Activated CD4-positive, alpha-beta memory T cell treated with anti-CD3 and anti-CD28 coated beads for 36 hours (primary cell): Measurements from ENCODE around the gene TRPM8. TPM values are rescaled to one million over a fixed set of nuclear protein-coding genes. Genes with fewer than 3 reads are reported as not detected.
"Not testable (repeated sequence)": the region's sequence is repeated elsewhere in the genome, so short reads cannot be mapped to it uniquely, and the experiment has no call there.

Source experiments
- CTCF ChIA-PET: fragments of 350-600 bp; sonication (Branson Sonifier 250); formaldehyde crosslinking; loops from one replicate; lab custom pipeline; 2021; ENCODE audit warnings: antibody characterized with exemption, inconsistent platforms; lab: Charles Lee
- POLR2A ChIA-PET: fragments of 350-600 bp; sonication (Branson Sonifier 250); formaldehyde crosslinking; loops from one replicate; lab custom pipeline; 2021; ENCODE audit warnings: antibody characterized with exemption; lab: Charles Lee
- DNase-seq: peaks from one replicate; pipeline ENCODE4 v3.0.0-alpha.2; 2020
- H3K27ac Mint-ChIP-seq: one replicate; pipeline ENCODE4 v1.8.0; 2021; ENCODE audit warnings: mixed read lengths
- H3K27me3 Mint-ChIP-seq: one replicate; pipeline ENCODE4 v1.8.0; 2021; ENCODE audit warnings: mixed read lengths
- H3K36me3 Mint-ChIP-seq: one replicate; pipeline ENCODE4 v1.8.0; 2021; ENCODE audit warnings: mixed read lengths
- H3K4me1 Mint-ChIP-seq: one replicate; pipeline ENCODE4 v1.8.0; 2021; ENCODE audit warnings: low read depth, mixed read lengths
- H3K4me3 Mint-ChIP-seq: one replicate; pipeline ENCODE4 v1.8.0; 2021; ENCODE audit warnings: mild to moderate bottlenecking, mixed read lengths
- H3K9me3 Mint-ChIP-seq: one replicate; pipeline ENCODE4 v1.8.0; 2021; ENCODE audit warnings: mixed read lengths
- intact Hi-C: fragments of 100-400 bp; cut with micrococcal nuclease; formaldehyde crosslinking; loops from one replicate; pipeline ENCODE4 v1.15.1; 2023
- total RNA-seq, 2 experiments: library from RNA; stranded (reverse); gene quantifications; one replicate each; pipeline ENCODE4 v1.2.3, GENCODE V29; 2021

Gene TRPM8
- total RNA-seq, 2 experiments from 2014 or later = not detected

GRCh38 chr2:233965646-233966045 is 48.5 kb downstream of the TRPM8 start:
- H3K4me3 Mint-ChIP-seq, DNase-seq, H3K27ac Mint-ChIP-seq, H3K4me1 Mint-ChIP-seq, H3K36me3 Mint-ChIP-seq, H3K27me3 Mint-ChIP-seq, H3K9me3 Mint-ChIP-seq, intact Hi-C loops: not testable (repeated sequence)
- ChIA-PET CTCF (interaction anchor here (0.7 kb wide), 1 partner anchor 9 kb away, joined by 3 read pairs; no protein-coding TSS in a partner anchor), POLR2A (interaction anchor here (1.0 kb wide), 1 partner anchor 273 kb away, joined by 3 read pairs; no protein-coding TSS in a partner anchor)

GRCh38 chr2:233966388-233966787 is 49.2 kb downstream of the TRPM8 start:
- H3K9me3 Mint-ChIP-seq = no peaks in the 10 kb centered on the region
- H3K27ac Mint-ChIP-seq = no peak overlapping the region
- intact Hi-C loops = no loop called here
- H3K4me3 Mint-ChIP-seq = no peak overlapping the region
- no peak for DNase-seq
- H3K27me3 Mint-ChIP-seq = no peaks in the 10 kb centered on the region
- no peaks in the 10 kb centered on the region for H3K36me3 Mint-ChIP-seq
- peaks cover 7% of the 10 kb centered on the region for H3K4me1 Mint-ChIP-seq
- POLR2A ChIA-PET = interaction anchor here (1.0 kb wide), 1 partner anchor 272 kb away, joined by 3 read pairs; no protein-coding TSS in a partner anchor
- CTCF ChIA-PET = no interaction called here

GRCh38 chr2:233967164-233967563 is 50.0 kb downstream of the TRPM8 start:
- H3K4me1 Mint-ChIP-seq = peaks cover 7% of the 10 kb centered on the region
- no peaks in the 10 kb centered on the region for H3K27me3 Mint-ChIP-seq
- intact Hi-C loops = no loop called here
- H3K36me3 Mint-ChIP-seq = no peaks in the 10 kb centered on the region
- no peak overlapping the region for H3K27ac Mint-ChIP-seq
- H3K9me3 Mint-ChIP-seq = no peaks in the 10 kb centered on the region
- DNase-seq = no peak
- no peak overlapping the region for H3K4me3 Mint-ChIP-seq
- POLR2A ChIA-PET = no interaction called here
- CTCF ChIA-PET = no interaction called here

- Mint-ChIP-seq H3K4me1 (peaks cover 7% of the 10 kb centered on the region), H3K9me3 (no peaks in the 10 kb centered on the region), H3K27me3 (no peaks in the 10 kb centered on the region), H3K36me3 (no peaks in the 10 kb centered on the region), H3K27ac (no peak overlapping the region), H3K4me3 (no peak overlapping the region)
- POLR2A ChIA-PET = no interaction called here
- intact Hi-C loops = no loop called here
- no peak for DNase-seq
- CTCF ChIA-PET = no interaction called here
Observed at GRCh38 chr2:233968556-233968955, 51.4 kb downstream of the TRPM8 start.

- POLR2A ChIA-PET, CTCF ChIA-PET, H3K4me3 Mint-ChIP-seq, DNase-seq, H3K9me3 Mint-ChIP-seq, H3K27ac Mint-ChIP-seq, intact Hi-C loops, H3K36me3 Mint-ChIP-seq, H3K27me3 Mint-ChIP-seq: not testable (repeated sequence)
- H3K4me1 Mint-ChIP-seq = peaks cover 23% of the 10 kb centered on the region
Observed at GRCh38 chr2:233972460-233972859, 55.3 kb downstream of the TRPM8 start.

GRCh38 chr2:233972941-233973575 is 55.9 kb downstream of the TRPM8 start:
- Mint-ChIP-seq H3K4me3 (no peak overlapping the region), H3K27ac (no peak overlapping the region), H3K27me3 (no peaks in the 10 kb centered on the region), H3K4me1 (peaks cover 25% of the 10 kb centered on the region), H3K36me3 (no peaks in the 10 kb centered on the region), H3K9me3 (no peaks in the 10 kb centered on the region)
- POLR2A ChIA-PET = interaction anchor here (0.5 kb wide), 1 partner anchor 1249 kb away, joined by 6 read pairs; no protein-coding TSS in a partner anchor
- intact Hi-C loops = no loop called here
- no peak for DNase-seq
- CTCF ChIA-PET = interaction anchor here (1.2 kb wide), 1 partner anchor 61 kb away, joined by 4 read pairs; no protein-coding TSS in a partner anchor

GRCh38 chr2:233973786-233974185 is 56.6 kb downstream of the TRPM8 start:
- no peak for DNase-seq
- Mint-ChIP-seq H3K36me3 (no peaks in the 10 kb centered on the region), H3K4me3 (no peak overlapping the region), H3K9me3 (no peaks in the 10 kb centered on the region), H3K4me1 (peaks cover 27% of the 10 kb centered on the region), H3K27me3 (no peaks in the 10 kb centered on the region), H3K27ac (no peak overlapping the region)
- intact Hi-C loops = no loop called here
- ChIA-PET CTCF (interaction anchor here (0.5 to 1.2 kb wide), 3 partner anchors 60 to 1067 kb away, joined by 3 to 4 read pairs (median 3); no protein-coding TSS in a partner anchor), POLR2A (interaction anchor here (0.5 kb wide), 1 partner anchor 1248 kb away, joined by 6 read pairs; no protein-coding TSS in a partner anchor)

- no peak overlapping the region for H3K4me3 Mint-ChIP-seq
- no peaks in the 10 kb centered on the region for H3K36me3 Mint-ChIP-seq
- intact Hi-C loops = loop anchor here (5.0 kb wide), 1 partner anchor 128 kb away; no protein-coding TSS in a partner anchor
- peak; percentile 46 for DNase-seq
- ChIA-PET CTCF (interaction anchor here (0.6 to 1.2 kb wide), 2 partner anchors 9 to 571 kb away, joined by 3 read pairs; no protein-coding TSS in a partner anchor), POLR2A (no interaction called here)
- peaks cover 29% of the 10 kb centered on the region for H3K4me1 Mint-ChIP-seq
- no peak overlapping the region for H3K27ac Mint-ChIP-seq
- H3K27me3 Mint-ChIP-seq = no peaks in the 10 kb centered on the region
- no peaks in the 10 kb centered on the region for H3K9me3 Mint-ChIP-seq
Observed at GRCh38 chr2:233974530-233975071, 57.4 kb downstream of the TRPM8 start.

GRCh38 chr2:233976087-233976486 is 58.9 kb downstream of the TRPM8 start:
- POLR2A ChIA-PET = no interaction called here
- Mint-ChIP-seq H3K4me1 (peaks cover 30% of the 10 kb centered on the region), H3K27ac (no peak overlapping the region), H3K4me3 (no peak overlapping the region), H3K9me3 (no peaks in the 10 kb centered on the region), H3K27me3 (no peaks in the 10 kb centered on the region), H3K36me3 (no peaks in the 10 kb centered on the region)
- CTCF ChIA-PET = interaction anchor here (0.7 to 1.5 kb wide), 4 partner anchors 133 to 570 kb away, joined by 3 to 6 read pairs (median 4); no protein-coding TSS in a partner anchor
- DNase-seq = no peak
- intact Hi-C loops = loop anchor here (1.0 to 5.0 kb wide), 4 partner anchors 126 to 569 kb away; no protein-coding TSS in a partner anchor

- H3K4me1 Mint-ChIP-seq = peaks cover 37% of the 10 kb centered on the region
- H3K36me3 Mint-ChIP-seq = no peaks in the 10 kb centered on the region
- H3K9me3 Mint-ChIP-seq = no peaks in the 10 kb centered on the region
- ChIA-PET POLR2A (no interaction called here), CTCF (interaction anchor here (0.5 to 1.6 kb wide), 5 partner anchors 13 to 569 kb away, joined by 3 to 8 read pairs (median 3); no protein-coding TSS in a partner anchor)
- no peaks in the 10 kb centered on the region for H3K27me3 Mint-ChIP-seq
- no peak for DNase-seq
- intact Hi-C loops = loop anchor here (1.0 to 5.0 kb wide), 4 partner anchors 126 to 568 kb away; no protein-coding TSS in a partner anchor
- no peak overlapping the region for H3K27ac Mint-ChIP-seq
- H3K4me3 Mint-ChIP-seq = no peak overlapping the region
Observed at GRCh38 chr2:233976690-233977294, 59.6 kb downstream of the TRPM8 start.

GRCh38 chr2:233977296-233977837 is 60.2 kb downstream of the TRPM8 start:
- no peak overlapping the region for H3K27ac Mint-ChIP-seq

More at GRCh38 chr2:233977296-233977837, 60.2 kb downstream of the TRPM8 start:
- ChIA-PET CTCF (interaction anchor here (0.5 to 1.6 kb wide), 6 partner anchors 13 to 568 kb away, joined by 3 to 8 read pairs (median 3); no protein-coding TSS in a partner anchor), POLR2A (no interaction called here)
- Mint-ChIP-seq H3K9me3 (no peaks in the 10 kb centered on the region), H3K4me1 (peaks cover 37% of the 10 kb centered on the region), H3K4me3 (no peak overlapping the region), H3K27me3 (no peaks in the 10 kb centered on the region), H3K36me3 (no peaks in the 10 kb centered on the region)
- no peak for DNase-seq
- intact Hi-C loops = loop anchor here (2.0 to 5.0 kb wide), 3 partner anchors 125 to 567 kb away; no protein-coding TSS in a partner anchor
